Sigmoid colon (tissue), 4 donors: Measurements from ENCODE around the gene ACTR1B.

ENCODE experiments used
- EP300 ChIP-seq, 4 donors: sonication (generic); formaldehyde crosslinking; IDR thresholded peaks; one replicate each; pipeline ENCODE4 v1.6.1; 2017; ENCODE audit warnings: antibody characterized with exemption in 4 of 4
- TF ChIP-seq, protein P1 (sequence below), 4 experiments: fragments of 450-650 bp in 3 of 4; fragments of 200-600 bp in 1 of 4; IDR thresholded peaks; one replicate each; pipeline ENCODE4 v1.5.1; 2016 to 2019; ENCODE audit warnings: antibody characterized with exemption in 4 of 4, mild to moderate bottlenecking in 3 of 4, moderate library complexity in 2 of 4

DNA sequence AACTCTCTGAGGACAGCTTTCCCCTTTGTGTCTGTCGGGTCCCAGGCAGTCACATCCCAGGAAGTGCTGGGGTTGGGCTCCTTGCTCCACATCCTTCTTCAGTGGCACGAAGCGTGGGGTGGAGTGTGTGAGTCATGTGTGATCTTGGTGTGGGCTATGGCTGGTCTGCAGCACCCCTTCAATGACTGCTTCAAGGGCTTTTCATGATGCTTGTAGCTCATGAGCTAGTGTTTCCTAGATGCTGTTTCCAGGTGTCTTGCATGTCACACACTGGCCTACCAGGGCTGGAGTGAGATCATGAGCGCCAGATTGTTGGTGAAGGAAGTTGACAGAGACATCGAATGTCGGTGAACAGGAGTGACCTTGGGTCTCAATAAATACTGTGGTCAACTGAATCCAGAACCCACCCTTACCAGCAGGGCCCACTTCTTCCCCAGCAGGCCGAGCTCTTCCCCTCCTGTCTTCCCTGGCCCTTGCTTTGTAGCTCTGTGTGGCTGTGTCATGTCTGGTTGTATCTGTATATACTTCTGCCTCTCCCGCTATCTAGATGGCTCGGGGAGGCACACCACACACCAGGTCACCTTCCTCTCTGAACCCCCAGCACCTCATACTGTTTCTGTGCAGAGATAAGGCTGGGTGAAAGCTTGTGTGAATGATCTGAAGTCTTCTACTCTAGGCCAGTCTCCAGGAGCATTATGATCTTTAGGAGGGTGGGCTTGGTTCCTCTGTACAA, 9.5 kb upstream of the ACTR1B start:
- no peak for TF ChIP-seq EP300 (IDR thresholded peaks at IDR 0.05)
- TF ChIP-seq, protein P1, sequence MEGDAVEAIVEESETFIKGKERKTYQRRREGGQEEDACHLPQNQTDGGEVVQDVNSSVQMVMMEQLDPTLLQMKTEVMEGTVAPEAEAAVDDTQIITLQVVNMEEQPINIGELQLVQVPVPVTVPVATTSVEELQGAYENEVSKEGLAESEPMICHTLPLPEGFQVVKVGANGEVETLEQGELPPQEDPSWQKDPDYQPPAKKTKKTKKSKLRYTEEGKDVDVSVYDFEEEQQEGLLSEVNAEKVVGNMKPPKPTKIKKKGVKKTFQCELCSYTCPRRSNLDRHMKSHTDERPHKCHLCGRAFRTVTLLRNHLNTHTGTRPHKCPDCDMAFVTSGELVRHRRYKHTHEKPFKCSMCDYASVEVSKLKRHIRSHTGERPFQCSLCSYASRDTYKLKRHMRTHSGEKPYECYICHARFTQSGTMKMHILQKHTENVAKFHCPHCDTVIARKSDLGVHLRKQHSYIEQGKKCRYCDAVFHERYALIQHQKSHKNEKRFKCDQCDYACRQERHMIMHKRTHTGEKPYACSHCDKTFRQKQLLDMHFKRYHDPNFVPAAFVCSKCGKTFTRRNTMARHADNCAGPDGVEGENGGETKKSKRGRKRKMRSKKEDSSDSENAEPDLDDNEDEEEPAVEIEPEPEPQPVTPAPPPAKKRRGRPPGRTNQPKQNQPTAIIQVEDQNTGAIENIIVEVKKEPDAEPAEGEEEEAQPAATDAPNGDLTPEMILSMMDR (IDR thresholded peaks at IDR 0.05) = no peak
